Vagina (tissue), 2 donors: ENCODE results near the gene IL12B. TPM values are rescaled to one million over a fixed set of nuclear protein-coding genes. Genes with fewer than 3 reads are reported as not detected.
A peak's percentile ranks its signal among the peaks of the same experiment; 100 is the strongest.
"Not testable (repeated sequence)": the region's sequence is repeated elsewhere in the genome, so short reads cannot be mapped to it uniquely, and the experiment has no call there.

Experiments
- DNase-seq, 2 donors: peaks; one replicate each; pipeline ENCODE4 v3.0.0-alpha.2; 2017; ENCODE audit errors: extremely low spot score in 2 of 2
- H3K27ac ChIP-seq: fragments of 200-600 bp; sonication (generic); one replicate; pipeline ENCODE4 v1.5.1; 2019
- H3K27me3 ChIP-seq: fragments of 200-600 bp; sonication (generic); one replicate; pipeline ENCODE4 v1.5.1; 2019
- H3K36me3 ChIP-seq, 2 donors: fragments of 200-600 bp; sonication (generic); one replicate each; pipeline ENCODE4 v1.5.1; 2017 to 2019
- H3K4me1 ChIP-seq: fragments of 200-600 bp; sonication (generic); one replicate; pipeline ENCODE4 v1.5.1; 2019
- H3K4me3 ChIP-seq, 2 donors: fragments of 200-600 bp; sonication (generic); 1 replicate in 1 of 2; 2 replicates in 1 of 2; pipeline ENCODE4 v1.5.1; 2016 to 2019
- H3K9me3 ChIP-seq: fragments of 200-600 bp; sonication (generic); one replicate; pipeline ENCODE4 v1.5.1; 2019
- CTCF ChIP-seq, 3 experiments: fragments of 450-650 bp in 2 of 3; fragments of 200-600 bp in 1 of 3; sonication (generic) in 1 of 3; IDR thresholded peaks; one replicate each; pipeline ENCODE4 v1.5.1; 2017 to 2019; ENCODE audit warnings: antibody characterized with exemption in 3 of 3, mild to moderate bottlenecking in 2 of 3, moderate library complexity in 2 of 3
- POLR2A ChIP-seq, 2 donors: fragments of 450-650 bp; IDR thresholded peaks; one replicate each; pipeline ENCODE4 v1.6.1; 2017; ENCODE audit warnings: antibody characterized with exemption in 2 of 2, mild to moderate bottlenecking in 2 of 2, moderate library complexity in 2 of 2
- POLR2AphosphoS5 ChIP-seq, 2 donors: sonication (generic); formaldehyde crosslinking; IDR thresholded peaks; one replicate each; pipeline ENCODE4 v1.9.0; 2017; ENCODE audit warnings: antibody characterized with exemption in 2 of 2, mild to moderate bottlenecking in 2 of 2, low read depth in 1 of 2; ENCODE audit not compliant: insufficient read depth in 1 of 2
- intact Hi-C: fragments of 100-400 bp; cut with DNase I; formaldehyde crosslinking; loops from one replicate; pipeline ENCODE4 v1.15.1; 2023
- total RNA-seq: library from RNA; depleted of rRNA; stranded (reverse); fragments of >200 nt; gene quantifications from one replicate; pipeline ENCODE4 v1.2.3, GENCODE V29; 2016

The IL12B gene
- not detected for total RNA-seq

- Histone ChIP-seq H3K4me3 (peak within 1 kb of the TSS; percentile 41 to 56), H3K27me3 (no peaks in the 10 kb centered on the region), H3K27ac (no peak within 1 kb of the TSS), H3K4me1 (peaks cover 10% of the 10 kb centered on the region), H3K36me3 (no peaks in the 10 kb centered on the region), H3K9me3 (no peaks in the 10 kb centered on the region)
- TF ChIP-seq CTCF (IDR thresholded peaks at IDR 0.05), result no peak
- TF ChIP-seq POLR2AphosphoS5 (IDR thresholded peaks at IDR 0.05; ENCODE audit: insufficient read depth in 1 of 2, low read depth in 1 of 2), result no peak
- TF ChIP-seq POLR2A (IDR thresholded peaks at IDR 0.05), result no peak
- DNase-seq, result no peak
- intact Hi-C loops, result no loop called here
Measured at GRCh38 chr5:159330131-159330800, at the start of gene IL12B. IL12B (minus strand) TSS chr5:159330487; CDS start chr5:159326782, 3,705 bp downstream.

DNA sequence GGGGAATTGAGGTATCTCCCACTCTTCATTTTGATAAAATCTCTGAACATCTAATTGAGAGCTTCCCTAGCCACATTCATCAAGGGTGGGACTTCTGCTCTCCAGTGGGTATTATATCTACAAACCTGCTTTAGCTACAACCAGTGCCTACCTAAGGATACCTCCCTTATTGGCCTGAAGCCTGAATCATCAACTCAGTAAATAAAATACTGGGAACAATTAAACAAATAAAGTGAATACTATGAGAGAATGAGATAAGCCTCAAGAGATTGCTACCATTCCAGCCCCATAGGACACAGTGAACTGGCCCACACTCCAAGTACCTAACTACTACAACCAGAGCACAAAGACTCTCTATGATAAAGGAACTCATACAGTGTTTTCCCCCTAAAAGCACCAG, 47.4 kb upstream of the IL12B start:
- Histone ChIP-seq H3K4me1 (no peaks in the 10 kb centered on the region), H3K27ac (no peak overlapping the region), H3K27me3 (no peaks in the 10 kb centered on the region), H3K4me3 (no peak overlapping the region), H3K9me3 (no peaks in the 10 kb centered on the region), H3K36me3 (no peaks in the 10 kb centered on the region)
- TF ChIP-seq POLR2AphosphoS5 (IDR thresholded peaks at IDR 0.05; ENCODE audit: insufficient read depth in 1 of 2, low read depth in 1 of 2) (no peak), POLR2A (IDR thresholded peaks at IDR 0.05) (no peak), CTCF (IDR thresholded peaks at IDR 0.05) (no peak)
- intact Hi-C loops, result no loop called here
- no peak for DNase-seq

- H3K27ac ChIP-seq, DNase-seq, H3K4me1 ChIP-seq, H3K27me3 ChIP-seq, H3K4me3 ChIP-seq, H3K36me3 ChIP-seq, intact Hi-C loops, H3K9me3 ChIP-seq: not testable (repeated sequence)
Measured at GRCh38 chr5:159367866-159368265, 37.6 kb upstream of the IL12B start.

- H3K27me3 ChIP-seq, H3K27ac ChIP-seq, H3K4me1 ChIP-seq, H3K9me3 ChIP-seq, DNase-seq, H3K4me3 ChIP-seq, intact Hi-C loops, H3K36me3 ChIP-seq: not testable (repeated sequence)
Measured at GRCh38 chr5:159366776-159367175, 36.5 kb upstream of the IL12B start.

DNA sequence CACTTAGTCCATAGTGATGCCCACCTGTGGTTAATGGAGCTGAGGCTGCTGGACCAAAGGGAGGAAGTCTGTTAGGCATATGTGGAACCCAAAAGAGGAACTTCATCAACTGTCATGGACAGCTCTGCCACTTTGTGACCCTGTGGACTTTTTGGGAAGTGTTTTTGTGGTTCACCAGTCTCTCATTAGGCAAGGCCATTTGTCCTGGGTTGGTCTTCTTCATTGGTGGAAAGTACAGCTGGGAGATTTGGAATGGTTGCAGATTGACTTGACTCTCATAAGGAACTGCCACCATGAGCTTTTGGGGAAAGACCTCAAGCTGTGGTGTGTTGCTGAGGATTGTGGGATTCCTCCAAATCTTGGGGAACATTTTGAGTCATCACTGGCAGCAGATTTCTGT, 31.9 kb upstream of the IL12B start:
- DNase-seq, result no peak
- TF ChIP-seq POLR2A (IDR thresholded peaks at IDR 0.05) (no peak), CTCF (IDR thresholded peaks at IDR 0.05) (no peak), POLR2AphosphoS5 (IDR thresholded peaks at IDR 0.05; ENCODE audit: insufficient read depth in 1 of 2, low read depth in 1 of 2) (no peak)
- H3K4me3 ChIP-seq, result no peak overlapping the region
- intact Hi-C loops, result no loop called here
- H3K27me3 ChIP-seq, result no peaks in the 10 kb centered on the region
- no peaks in the 10 kb centered on the region for H3K9me3 ChIP-seq
- no peak overlapping the region for H3K27ac ChIP-seq
- H3K4me1 ChIP-seq, result no peaks in the 10 kb centered on the region
- no peaks in the 10 kb centered on the region for H3K36me3 ChIP-seq

- H3K36me3 ChIP-seq, H3K27ac ChIP-seq, DNase-seq, H3K4me1 ChIP-seq, H3K9me3 ChIP-seq, H3K27me3 ChIP-seq, H3K4me3 ChIP-seq, intact Hi-C loops: not testable (repeated sequence)
Measured at GRCh38 chr5:159359871-159360270, 29.6 kb upstream of the IL12B start.
